ENCODE data around the gene UTP25. TPM values are rescaled to one million over a fixed set of nuclear protein-coding genes. Genes with fewer than 3 reads are reported as not detected.
"Not testable (repeated sequence)": the region's sequence is repeated elsewhere in the genome, so short reads cannot be mapped to it uniquely, and the experiment has no call there.

The UTP25 gene
- total RNA-seq, 1 donor from 2014 or later = 2.4 TPM

GRCh38 chr1:209899948-209900347, 72.2 kb downstream of the UTP25 start:
- no peak overlapping the region for H3K4me3 ChIP-seq
- no peaks in the 10 kb centered on the region for H3K4me1 ChIP-seq
- no peak overlapping the region for H3K27ac ChIP-seq (replicated peaks)
- TF ChIP-seq CTCF (IDR thresholded peaks at IDR 0.05; ENCODE audit: borderline replicate concordance) = no peak
- DNase-seq = no peak
- peaks cover 13% of the 10 kb centered on the region for H3K27me3 ChIP-seq (ENCODE audit: low read depth)
- H3K9me3 ChIP-seq (replicated peaks) = peaks cover 6% of the 10 kb centered on the region
- intact Hi-C loops (cut with micrococcal nuclease) = no loop called here
- no peaks in the 10 kb centered on the region for H3K36me3 ChIP-seq

- intact Hi-C loops (cut with micrococcal nuclease) = no loop called here
- TF ChIP-seq CTCF (IDR thresholded peaks at IDR 0.05; ENCODE audit: borderline replicate concordance) = no peak
- H3K27me3 ChIP-seq (ENCODE audit: low read depth) = peaks cover 13% of the 10 kb centered on the region
- H3K9me3 ChIP-seq (replicated peaks) = peaks cover 6% of the 10 kb centered on the region
- H3K27ac ChIP-seq (replicated peaks) = no peak overlapping the region
- no peaks in the 10 kb centered on the region for H3K36me3 ChIP-seq
- no peaks in the 10 kb centered on the region for H3K4me1 ChIP-seq
- H3K4me3 ChIP-seq = no peak overlapping the region
- no peak for DNase-seq
Measured at GRCh38 chr1:209900734-209901133, 73.0 kb downstream of the UTP25 start.

GRCh38 chr1:209901211-209901610, 73.4 kb downstream of the UTP25 start:
- Histone ChIP-seq H3K36me3 (no peaks in the 10 kb centered on the region), H3K27ac (replicated peaks) (no peak overlapping the region), H3K4me3 (no peak overlapping the region), H3K9me3 (replicated peaks) (peaks cover 6% of the 10 kb centered on the region), H3K27me3 (ENCODE audit: low read depth) (peaks cover 11% of the 10 kb centered on the region), H3K4me1 (no peaks in the 10 kb centered on the region)
- no peak for TF ChIP-seq CTCF (IDR thresholded peaks at IDR 0.05; ENCODE audit: borderline replicate concordance)
- intact Hi-C loops (cut with micrococcal nuclease) = no loop called here
- DNase-seq = no peak

- H3K9me3 ChIP-seq (replicated peaks); DNase-seq; H3K4me3 ChIP-seq; H3K27ac ChIP-seq (replicated peaks); H3K36me3 ChIP-seq; H3K27me3 ChIP-seq (ENCODE audit: low read depth); intact Hi-C loops (cut with micrococcal nuclease); H3K4me1 ChIP-seq: not testable (repeated sequence)
Measured at GRCh38 chr1:209904774-209905173, 77.0 kb downstream of the UTP25 start.

Other genes with a start within 250 kb of the UTP25 start
- not detected for gene CAMK1G, start 244.3 kb upstream of the UTP25 start, total RNA-seq
- gene LAMB3, start 175.5 kb upstream of the UTP25 start, total RNA-seq = 6.5 TPM
- gene G0S2, start 152.6 kb upstream of the UTP25 start, total RNA-seq = 307 TPM
- gene HSD11B1, start 123.1 kb upstream of the UTP25 start, total RNA-seq = 4.1 TPM
- gene TRAF3IP3, start 71.9 kb upstream of the UTP25 start, total RNA-seq = 1.2 TPM
- 1.9 TPM for gene C1orf74, start 43.4 kb upstream of the UTP25 start, total RNA-seq
- 43.3 TPM for gene IRF6, start 21.8 kb upstream of the UTP25 start, total RNA-seq
- not detected for gene SYT14, start 110.2 kb downstream of the UTP25 start, total RNA-seq